Renal pelvis (tissue), 4 donors: ENCODE measurements around the gene LOX. TPM values are rescaled to one million over a fixed set of nuclear protein-coding genes. Genes with fewer than 3 reads are reported as not detected.
"Not testable (repeated sequence)": the region's sequence is repeated elsewhere in the genome, so short reads cannot be mapped to it uniquely, and the experiment has no call there.

Experiments
- DNase-seq: peaks from one replicate; pipeline ENCODE4 v3.0.0-alpha.2; 2013
- polyA plus RNA-seq, 3 donors: library from polyadenylated mRNA; unstranded; fragments of 120-200 nt; gene quantifications; one replicate each; pipeline ENCODE4 v1.2.1, GENCODE V29; 2013; ENCODE audit not compliant: insufficient read length in 3 of 3

Gene LOX
- polyA plus RNA-seq, 3 donors, result 36.5 to 43.7 (median 41.6) TPM

DNA sequence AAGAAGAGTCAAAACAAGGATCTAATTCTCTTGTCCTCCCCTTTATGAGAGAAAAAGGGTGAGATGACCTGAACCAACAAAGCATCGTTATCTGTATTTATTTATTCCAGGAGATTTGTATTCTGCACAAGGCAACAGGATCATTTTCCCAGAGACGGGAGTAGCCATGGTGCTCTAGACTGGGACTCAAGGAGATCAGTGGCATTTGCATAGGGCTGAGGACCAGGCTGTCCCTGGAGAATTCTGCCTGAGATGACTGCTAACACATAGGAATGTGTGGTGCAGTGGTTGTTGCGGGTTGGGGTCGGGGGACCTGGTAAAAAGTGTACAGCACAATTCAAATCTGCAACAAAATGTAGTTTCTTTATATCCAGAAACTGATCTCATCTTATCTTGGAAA, 29.0 kb upstream of the LOX start:
- no peak for DNase-seq

GRCh38 chr5:122105909-122106308, 27.9 kb upstream of the LOX start:
- DNase-seq, result no peak

DNA sequence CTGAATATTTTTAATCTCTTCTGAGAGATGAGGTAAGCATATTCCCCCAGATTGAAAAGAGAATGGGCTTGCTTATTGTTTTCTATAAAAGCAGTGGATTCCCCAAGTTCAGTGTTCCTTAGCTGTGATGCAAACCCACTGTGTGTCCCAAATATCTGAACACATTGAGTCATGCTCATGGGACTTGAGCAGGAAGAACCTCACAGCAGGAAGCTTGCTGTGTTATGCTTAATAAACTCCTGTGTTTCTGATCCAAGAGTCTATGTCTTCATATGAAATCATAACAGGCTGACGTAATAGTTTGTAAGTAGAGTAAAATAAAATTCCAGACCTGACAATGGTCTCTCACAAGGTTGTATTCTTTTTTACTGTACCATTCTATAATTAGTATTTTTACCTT, 24.8 kb upstream of the LOX start:
- no peak for DNase-seq

DNA sequence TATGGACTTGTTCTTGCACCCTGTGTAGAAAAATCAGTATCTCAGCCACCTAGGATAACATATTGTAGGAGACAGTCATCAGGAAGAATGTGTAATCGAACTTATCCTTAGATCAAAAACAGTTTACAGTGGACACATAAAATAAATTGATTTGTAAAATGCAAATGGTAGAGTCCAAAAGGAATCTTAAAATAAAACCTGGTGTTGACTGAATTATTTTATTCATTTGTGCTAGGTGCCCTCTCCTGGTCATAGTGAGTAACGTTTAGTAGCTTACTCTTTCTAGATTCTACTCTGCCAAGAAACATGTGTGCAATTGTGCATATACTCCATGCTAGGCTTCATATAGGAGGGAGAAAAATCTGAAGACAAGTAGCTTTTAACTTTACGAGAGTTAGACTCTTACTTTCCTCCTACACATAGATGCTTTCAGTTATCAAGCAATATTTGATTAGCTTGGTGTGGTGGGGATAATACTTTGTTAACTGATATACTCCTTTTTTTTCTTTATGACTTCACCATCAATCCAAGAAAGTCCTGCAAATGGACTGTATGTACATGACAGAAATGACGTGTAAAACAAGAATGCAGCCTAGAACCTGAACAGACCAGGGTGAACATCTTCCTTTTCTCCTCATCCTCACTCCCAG, 23.7 kb upstream of the LOX start:
- DNase-seq, result no peak

- DNase-seq, result no peak
Observed at GRCh38 chr5:122099060-122099790, 21.2 kb upstream of the LOX start.

- DNase-seq, result no peak
Observed at GRCh38 chr5:122097391-122097790, 19.3 kb upstream of the LOX start.

GRCh38 chr5:122095158-122095557, 17.1 kb upstream of the LOX start:
- no peak for DNase-seq

- not testable (repeated sequence) for DNase-seq
Observed at GRCh38 chr5:122094251-122094650, 16.2 kb upstream of the LOX start.

DNA sequence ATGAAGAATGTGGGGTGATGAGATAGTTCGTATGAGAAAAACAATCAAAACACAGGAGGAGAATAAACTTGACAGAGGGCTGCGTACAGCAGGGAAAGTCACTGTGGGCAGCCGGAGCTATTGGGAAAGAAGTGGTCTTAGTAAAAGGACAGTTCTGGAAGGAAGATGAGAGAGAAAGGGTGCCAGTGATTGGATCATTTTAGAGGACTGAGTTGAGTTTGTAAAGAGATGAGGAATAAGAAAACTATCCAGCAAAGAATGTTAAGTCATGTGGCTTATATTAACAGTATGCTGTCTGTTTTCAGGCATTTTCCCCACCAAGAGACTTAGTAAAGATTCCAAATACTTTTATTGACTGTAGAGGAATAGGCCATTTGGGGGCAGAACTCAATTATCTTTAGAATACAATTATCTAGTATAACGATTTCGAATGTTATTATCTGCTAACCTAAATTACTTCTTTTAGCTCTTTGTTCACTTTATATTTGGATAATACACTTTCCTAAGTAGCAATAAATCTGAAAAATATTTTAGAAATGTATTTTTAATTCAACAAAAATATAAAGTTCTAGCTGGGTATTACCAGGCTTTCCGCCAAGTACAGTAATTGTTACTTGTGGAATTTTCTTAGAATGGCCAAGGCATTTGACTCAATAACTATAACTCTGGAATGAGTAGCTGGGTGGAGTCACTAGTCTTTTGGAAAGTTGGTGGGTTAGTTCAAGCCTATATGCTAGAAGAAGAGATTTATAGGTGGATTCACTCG, 15.5 kb upstream of the LOX start:
- DNase-seq, result no peak

DNA sequence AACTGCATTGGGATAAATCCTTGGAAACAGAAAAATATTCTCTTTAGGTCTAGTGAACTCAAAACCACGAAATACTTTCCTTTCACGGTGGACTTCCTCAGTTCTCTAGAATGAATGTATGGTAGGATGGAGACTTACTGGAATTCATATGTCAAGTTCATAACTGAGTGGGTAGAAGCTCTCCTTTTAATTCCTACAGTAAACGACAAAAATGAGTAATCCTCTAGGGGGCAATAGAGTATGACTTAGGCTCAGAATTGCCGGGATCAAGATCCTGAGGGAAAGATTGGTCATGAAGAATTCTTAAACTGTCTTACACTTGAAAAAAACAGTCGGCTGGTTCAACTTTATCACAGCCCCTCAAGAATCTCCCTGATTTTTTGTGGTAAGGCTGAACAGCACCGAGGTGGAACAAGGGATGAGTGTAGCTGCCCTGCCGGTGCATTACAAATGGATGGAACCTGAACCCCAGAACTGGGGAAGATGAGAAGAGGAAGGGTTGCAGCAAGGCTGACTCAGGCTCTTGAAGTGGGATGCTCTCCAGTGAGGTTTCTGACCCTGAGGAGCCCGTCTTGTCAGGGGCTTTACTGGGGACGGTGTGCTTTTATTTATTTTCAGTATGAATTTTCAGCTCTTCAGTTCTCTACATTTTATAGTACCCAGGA, 14.0 kb upstream of the LOX start:
- no peak for DNase-seq

GRCh38 chr5:122089096-122090013, 11.3 kb upstream of the LOX start:
- DNase-seq, result no peak

DNA sequence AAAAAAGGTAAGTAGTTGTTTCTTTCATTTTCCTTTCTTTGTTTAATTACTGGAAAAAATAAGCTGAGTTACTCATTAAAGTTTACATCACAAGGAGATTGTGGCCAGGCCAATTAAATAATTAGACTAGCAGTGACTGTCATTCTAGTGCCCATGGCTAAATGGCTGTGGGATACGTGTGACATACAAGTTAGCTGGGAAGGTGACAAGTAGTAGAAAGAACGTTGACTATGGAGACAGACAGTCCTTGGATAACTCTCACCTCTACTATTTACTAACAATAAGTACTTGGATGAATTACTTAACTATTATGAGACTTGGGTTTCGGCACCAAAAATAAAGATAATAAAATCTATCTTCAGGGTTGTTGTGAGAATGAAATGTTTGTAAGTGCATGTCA, 7.0 kb upstream of the LOX start:
- DNase-seq, result no peak

DNA sequence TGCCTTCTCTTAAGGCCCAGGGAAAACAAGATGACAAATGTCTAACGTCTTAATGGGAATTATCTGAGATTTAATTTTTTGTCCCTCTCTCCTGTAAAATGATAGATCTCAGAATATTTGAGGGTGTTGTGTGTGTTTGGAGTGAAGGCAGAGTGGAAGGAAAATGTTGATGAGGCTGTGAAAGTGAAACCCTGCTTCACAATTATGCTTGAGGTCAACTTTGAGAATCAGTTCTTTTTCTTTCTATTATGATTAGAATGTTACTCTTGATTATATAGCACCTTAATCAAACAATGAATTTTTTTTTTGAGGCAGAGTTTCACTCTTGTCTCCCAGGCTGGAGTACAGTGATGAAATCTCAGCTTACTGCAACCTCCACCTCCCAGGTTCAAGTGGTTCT, 5.5 kb upstream of the LOX start:
- DNase-seq, result no peak

DNA sequence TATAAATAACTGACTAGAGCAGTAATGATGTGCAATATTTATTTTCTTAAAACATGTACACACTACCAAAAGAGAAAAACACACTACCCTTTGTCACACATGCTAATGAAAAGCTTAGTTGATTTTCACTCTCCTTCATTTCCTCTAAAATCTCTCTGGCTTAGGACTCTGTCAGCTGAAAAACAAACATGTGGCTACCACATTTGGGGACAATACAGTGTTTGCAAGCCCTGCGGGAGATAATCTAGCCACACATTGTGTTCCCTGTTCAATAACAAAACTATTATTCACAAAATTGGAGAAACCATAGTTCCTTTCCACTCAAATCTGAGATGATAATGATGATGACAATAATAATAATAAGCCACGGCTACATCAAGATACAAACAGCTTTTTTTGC, 3.5 kb upstream of the LOX start:
- DNase-seq, result no peak

- peak; percentile 51 for DNase-seq
Observed at GRCh38 chr5:122077366-122078115, 518 bp downstream of the LOX start.

GRCh38 chr5:122076669-122077365, 1.2 kb downstream of the LOX start:
- DNase-seq, result peak; percentile 85

GRCh38 chr5:122076050-122076461, 2.0 kb downstream of the LOX start:
- no peak for DNase-seq

DNA sequence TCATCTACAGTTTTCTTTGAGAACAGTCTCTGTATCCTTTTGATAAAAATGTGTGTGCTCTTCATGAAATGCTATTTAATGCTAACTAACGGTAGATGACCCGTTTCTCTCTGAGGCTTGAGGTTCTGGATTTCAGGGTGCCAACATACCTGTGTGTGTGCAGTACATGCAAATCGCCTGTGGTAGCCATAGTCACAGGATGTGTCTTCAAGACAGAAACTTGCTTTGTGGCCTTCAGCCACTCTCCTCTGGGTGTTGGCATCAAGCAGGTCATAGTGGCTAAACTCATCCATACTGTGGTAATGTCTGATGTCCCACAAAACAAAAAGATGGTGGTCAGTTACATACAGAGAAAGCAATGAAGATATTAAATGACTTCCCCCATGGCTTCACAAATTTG, 4.2 kb downstream of the LOX start:
- DNase-seq, result no peak

DNA sequence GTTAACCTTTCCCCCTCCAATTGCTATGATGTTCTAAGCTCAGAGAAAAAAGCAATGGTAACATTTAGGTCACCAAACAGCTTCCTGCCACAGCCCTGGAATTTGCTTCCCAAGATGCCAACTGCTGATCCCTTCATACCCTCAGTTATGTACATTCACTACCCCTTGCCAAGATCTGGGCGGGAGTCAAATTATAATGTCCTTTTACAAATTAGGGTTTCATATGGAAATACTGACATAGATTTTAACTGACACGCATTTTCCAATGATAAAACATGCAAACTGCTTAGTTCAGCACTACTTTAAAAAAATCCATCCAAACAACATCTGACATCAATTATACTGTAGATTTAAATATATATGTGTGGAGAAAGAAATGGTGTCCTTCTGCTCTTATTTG, 5.0 kb downstream of the LOX start:
- no peak for DNase-seq

DNA sequence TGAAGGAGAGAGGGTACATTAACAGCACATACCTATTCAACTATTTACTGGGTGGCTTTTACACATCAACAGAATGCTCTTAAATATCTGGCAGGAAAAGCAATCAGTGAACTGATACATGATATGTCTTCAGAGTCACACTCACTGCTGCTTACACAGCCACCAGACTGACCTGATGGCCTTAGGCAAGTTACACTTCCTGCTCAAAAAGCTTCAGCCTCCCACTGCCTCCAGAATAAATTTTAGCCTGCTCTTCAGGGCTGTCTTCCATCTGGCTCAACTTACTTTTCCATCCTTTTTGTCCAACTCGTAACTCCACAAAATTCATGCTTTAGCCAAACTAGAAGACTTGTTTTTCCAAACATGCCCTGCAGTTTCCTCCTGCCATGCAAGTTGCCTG, 10.7 kb downstream of the LOX start:
- peak; percentile 56 for DNase-seq
